IPS-18a (cell line): Measurements from ENCODE around the gene HOXD3.

Experiments used
- H3K27ac ChIP-seq: one replicate; pipeline ENCODE4 v1.5.1; 2013; ENCODE audit warnings: low read length
- H3K27me3 ChIP-seq: one replicate; pipeline ENCODE4 v1.6.1; 2013; ENCODE audit warnings: mild to moderate bottlenecking, low read length; ENCODE audit not compliant: control insufficient read depth, insufficient read depth
- H3K36me3 ChIP-seq: one replicate; pipeline ENCODE4 v1.6.1; 2013; ENCODE audit warnings: low read depth, low read length; ENCODE audit not compliant: control insufficient read depth
- H3K4me1 ChIP-seq: one replicate; pipeline ENCODE4 v1.6.1; 2013; ENCODE audit warnings: low read depth, low read length; ENCODE audit not compliant: control insufficient read depth
- H3K4me3 ChIP-seq: one replicate; pipeline ENCODE4 v1.5.1; 2013; ENCODE audit warnings: low read length
- H3K9ac ChIP-seq: one replicate; pipeline ENCODE4 v1.6.1; 2013; ENCODE audit warnings: mild to moderate bottlenecking, low read length, moderate library complexity
- H3K9me3 ChIP-seq: one replicate; pipeline ENCODE4 v1.6.1; 2013; ENCODE audit warnings: low read depth, low read length; ENCODE audit not compliant: control insufficient read depth

HOXD3 gene

DNA sequence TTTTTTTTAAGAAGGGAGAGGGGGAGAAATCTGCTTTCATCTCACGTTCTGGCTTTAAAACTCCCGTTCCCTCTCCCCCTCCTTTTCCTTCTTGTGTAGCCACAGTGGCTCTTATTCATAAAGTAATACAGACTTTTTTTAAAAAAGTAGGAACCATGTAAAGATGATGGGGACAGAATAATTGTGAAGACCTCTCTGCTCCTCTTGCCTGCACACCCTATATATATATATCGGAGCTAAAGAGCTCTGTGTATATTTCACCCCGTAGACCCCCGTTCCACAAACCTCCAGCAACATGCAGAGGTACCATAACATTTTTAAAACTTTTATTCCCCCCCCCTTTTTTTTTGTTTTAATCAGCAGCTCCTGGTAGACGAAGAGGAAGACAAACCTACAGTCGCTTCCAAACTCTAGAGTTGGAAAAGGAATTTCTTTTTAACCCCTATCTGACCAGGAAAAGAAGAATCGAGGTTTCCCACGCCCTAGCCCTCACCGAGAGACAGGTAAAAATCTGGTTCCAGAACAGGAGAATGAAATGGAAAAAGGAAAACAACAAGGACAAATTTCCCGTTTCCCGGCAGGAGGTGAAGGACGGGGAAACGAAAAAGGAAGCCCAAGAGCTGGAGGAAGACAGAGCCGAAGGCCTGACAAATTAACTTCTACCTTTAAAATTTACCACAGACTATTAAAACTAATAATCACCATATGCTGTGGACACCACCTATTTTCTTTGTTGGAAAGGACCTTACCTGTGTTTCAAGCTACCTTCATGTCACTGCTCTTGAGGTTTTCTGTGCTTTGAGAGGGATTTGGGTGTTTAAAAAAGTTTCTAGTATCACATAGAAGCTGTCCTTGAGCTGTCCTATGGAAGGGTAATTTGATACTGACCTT lies 25.9 kb upstream of the HOXD3 start:
- no peak overlapping the region for H3K27ac ChIP-seq

DNA sequence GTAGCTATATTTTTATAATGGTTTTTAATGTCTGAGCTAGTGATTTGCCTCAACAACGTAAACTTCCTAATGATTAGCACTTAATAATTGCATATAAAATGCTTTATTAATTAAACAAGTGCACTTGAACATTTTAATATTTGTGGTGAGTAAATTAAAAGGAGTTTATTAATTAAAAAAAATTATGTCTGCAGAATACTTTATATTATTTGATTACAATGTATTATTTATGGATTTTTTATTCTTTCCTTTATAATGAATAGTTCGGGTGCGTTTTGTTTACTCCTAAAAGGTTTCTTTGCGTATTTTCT lies 25.3 kb upstream of the HOXD3 start:
- H3K36me3 ChIP-seq: no peaks in the 10 kb centered on the region
- peaks cover 4% of the 10 kb centered on the region for H3K4me1 ChIP-seq
- no peak overlapping the region for H3K9ac ChIP-seq
- peaks cover 100% of the 10 kb centered on the region for H3K27me3 ChIP-seq
- no peaks in the 10 kb centered on the region for H3K9me3 ChIP-seq
- no peak overlapping the region for H3K27ac ChIP-seq
- no peak overlapping the region for H3K4me3 ChIP-seq

More for the DNA sequence above, 25.9 kb upstream of the HOXD3 start:
- H3K9ac ChIP-seq: no peak overlapping the region
- H3K9me3 ChIP-seq: no peaks in the 10 kb centered on the region
- no peak overlapping the region for H3K4me3 ChIP-seq
- peaks cover 4% of the 10 kb centered on the region for H3K4me1 ChIP-seq
- no peaks in the 10 kb centered on the region for H3K36me3 ChIP-seq
- H3K27me3 ChIP-seq: peaks cover 100% of the 10 kb centered on the region

DNA sequence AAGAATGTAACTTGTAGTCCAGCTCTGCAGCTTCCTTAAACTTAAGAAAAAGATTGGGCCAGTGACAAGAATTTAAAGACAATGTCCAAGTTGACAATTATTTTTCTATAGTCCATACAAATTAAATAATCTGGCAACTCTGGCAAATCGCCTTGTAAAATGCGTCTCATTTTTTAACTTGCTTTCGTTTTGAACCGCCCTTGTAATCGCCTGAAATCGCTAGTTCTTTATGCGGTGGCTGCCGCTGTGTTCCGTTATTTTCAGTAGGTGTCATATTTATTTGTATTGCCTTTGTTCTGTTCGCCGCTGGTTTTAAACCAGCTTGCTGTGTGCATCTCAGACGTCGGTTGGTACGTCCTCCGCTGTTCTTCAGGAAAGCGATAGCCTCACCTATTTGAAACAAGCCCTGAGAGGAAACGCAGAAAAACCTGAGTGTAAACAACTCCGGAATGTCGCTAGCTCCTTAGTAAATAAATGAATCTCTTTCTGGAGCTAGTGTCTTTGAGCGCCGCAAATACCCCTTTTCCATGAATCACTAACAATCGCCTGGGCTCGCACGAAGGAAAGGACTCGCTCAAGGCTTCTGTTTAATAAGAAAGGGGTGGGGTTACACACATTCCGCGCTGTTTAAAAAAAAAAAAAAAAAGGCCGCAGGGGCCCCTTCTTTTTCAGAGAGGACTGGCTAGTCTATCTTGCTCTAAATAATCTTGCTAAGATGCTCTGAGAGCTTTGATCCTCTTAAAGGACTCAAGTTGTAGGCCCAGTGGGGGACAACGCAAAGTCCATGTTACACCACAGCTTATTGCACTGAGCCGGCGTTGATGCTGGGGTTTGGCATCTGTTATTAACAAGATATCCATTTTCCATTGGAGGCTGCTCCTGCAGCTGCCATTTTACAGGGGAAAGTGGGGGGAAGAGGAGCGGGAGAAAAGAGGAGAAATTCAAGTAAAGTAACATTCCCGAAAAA lies 24.6 kb upstream of the HOXD3 start:
- Histone ChIP-seq H3K36me3 (no peaks in the 10 kb centered on the region), H3K27me3 (peaks cover 100% of the 10 kb centered on the region), H3K9me3 (no peaks in the 10 kb centered on the region), H3K9ac (no peak overlapping the region), H3K4me1 (peaks cover 4% of the 10 kb centered on the region), H3K27ac (no peak overlapping the region), H3K4me3 (no peak overlapping the region)

GRCh38 chr2:176133389-176133788 lies 23.7 kb upstream of the HOXD3 start:
- H3K4me1 ChIP-seq: peaks cover 3% of the 10 kb centered on the region
- H3K36me3 ChIP-seq: no peaks in the 10 kb centered on the region
- no peak overlapping the region for H3K4me3 ChIP-seq
- H3K27ac ChIP-seq: no peak overlapping the region
- H3K9me3 ChIP-seq: no peaks in the 10 kb centered on the region
- H3K27me3 ChIP-seq: peaks cover 100% of the 10 kb centered on the region
- no peak overlapping the region for H3K9ac ChIP-seq

DNA sequence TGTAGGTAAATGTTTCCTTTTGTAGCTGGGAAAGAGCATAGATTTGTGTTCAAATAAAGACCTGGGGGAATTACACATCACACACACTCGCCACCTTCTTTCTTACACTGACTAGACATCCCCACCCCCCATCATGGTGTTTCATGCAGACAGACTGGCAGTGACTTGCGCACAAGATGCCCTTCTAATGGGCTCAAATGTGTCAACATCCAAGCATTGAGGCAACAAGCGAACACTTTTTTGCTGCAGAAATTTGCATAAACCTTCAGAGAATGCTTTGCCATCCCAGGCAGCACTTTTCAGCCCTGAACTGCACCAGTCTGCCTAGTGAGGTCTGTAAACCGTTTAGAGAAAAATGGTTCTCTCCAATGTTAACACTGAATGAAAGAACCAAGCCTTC lies 23.1 kb upstream of the HOXD3 start:
- peaks cover 100% of the 10 kb centered on the region for H3K27me3 ChIP-seq

DNA sequence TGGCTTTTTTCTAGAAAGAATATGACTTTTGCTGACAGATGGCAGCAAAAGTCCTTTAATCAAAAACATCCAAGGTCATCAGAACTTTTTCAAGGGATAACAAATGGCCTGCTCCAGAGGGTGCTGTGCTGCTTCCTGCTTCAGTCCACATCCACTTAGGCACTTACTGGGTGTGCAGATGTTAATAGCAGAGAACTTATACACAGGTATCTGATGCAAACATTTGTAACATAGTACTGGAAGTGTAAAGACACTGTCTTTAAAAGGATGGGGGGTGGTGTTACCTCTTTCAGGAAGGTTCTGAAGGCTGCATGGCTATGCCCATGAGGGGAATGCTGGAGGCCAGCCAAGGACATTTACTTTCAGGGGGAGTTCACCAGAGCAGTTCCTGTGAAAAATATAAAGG lies 22.1 kb upstream of the HOXD3 start:
- H3K27ac ChIP-seq: no peak overlapping the region
- no peaks in the 10 kb centered on the region for H3K4me1 ChIP-seq
- no peaks in the 10 kb centered on the region for H3K36me3 ChIP-seq
- H3K9me3 ChIP-seq: no peaks in the 10 kb centered on the region
- H3K27me3 ChIP-seq: peaks cover 100% of the 10 kb centered on the region
- no peak overlapping the region for H3K9ac ChIP-seq
- H3K4me3 ChIP-seq: no peak overlapping the region

More for the DNA sequence above, 23.1 kb upstream of the HOXD3 start:
- Histone ChIP-seq H3K9ac (no peak overlapping the region), H3K4me1 (no peaks in the 10 kb centered on the region), H3K27ac (no peak overlapping the region), H3K36me3 (no peaks in the 10 kb centered on the region), H3K4me3 (no peak overlapping the region), H3K9me3 (no peaks in the 10 kb centered on the region)

DNA sequence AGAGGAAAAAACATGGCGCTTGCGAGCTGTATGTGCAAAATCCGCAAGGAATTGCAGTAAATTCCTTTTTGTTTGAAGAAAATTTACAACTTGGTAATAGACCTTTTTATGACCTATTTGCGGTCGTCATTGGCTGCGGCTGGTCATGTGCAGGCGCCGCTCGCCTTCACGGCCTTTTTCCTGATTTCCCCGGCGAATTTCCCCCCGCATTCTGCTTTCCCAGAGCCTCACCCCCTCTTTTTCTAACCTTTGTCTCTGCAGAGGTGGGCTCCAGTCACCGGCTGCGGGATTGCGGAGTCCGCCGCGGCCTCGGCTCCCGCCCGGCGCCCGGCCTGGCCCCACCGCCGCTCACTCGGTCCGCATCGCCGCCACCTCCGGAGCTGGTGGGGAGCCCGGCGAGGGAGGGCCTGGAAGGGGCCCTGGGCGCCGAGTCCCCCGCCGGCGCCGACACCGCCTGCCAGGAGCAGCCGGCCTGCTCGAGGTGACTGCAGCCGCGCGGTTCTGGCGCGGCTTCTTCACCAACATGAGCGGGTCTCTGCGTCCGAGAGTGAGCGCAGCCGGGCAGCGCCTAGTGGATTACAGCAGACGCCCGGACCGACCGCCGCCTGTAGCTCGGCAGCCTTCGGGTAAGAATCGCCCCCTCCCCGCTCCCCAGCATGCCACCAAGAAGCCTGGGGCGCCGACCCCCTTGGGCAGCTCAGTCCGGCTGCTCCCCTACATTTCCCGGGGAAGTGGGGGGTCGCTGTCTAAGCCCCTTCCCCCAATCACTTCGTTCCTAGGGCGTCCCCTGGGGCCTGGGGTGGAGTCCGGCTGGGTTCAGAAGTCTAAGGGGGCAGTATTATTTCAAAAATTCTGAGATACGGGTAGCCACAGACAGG lies 20.5 kb upstream of the HOXD3 start:
- no peak overlapping the region for H3K9ac ChIP-seq
- H3K4me3 ChIP-seq: peak overlapping the region; percentile 47
- no peaks in the 10 kb centered on the region for H3K9me3 ChIP-seq

GRCh38 chr2:176137252-176137580 lies 19.9 kb upstream of the HOXD3 start:
- Histone ChIP-seq H3K36me3 (no peaks in the 10 kb centered on the region), H3K4me1 (no peaks in the 10 kb centered on the region), H3K27ac (no peak overlapping the region), H3K9me3 (no peaks in the 10 kb centered on the region), H3K27me3 (peaks cover 100% of the 10 kb centered on the region), H3K4me3 (peak overlapping the region; percentile 47), H3K9ac (no peak overlapping the region)

More for the DNA sequence above, 20.5 kb upstream of the HOXD3 start:
- Histone ChIP-seq H3K36me3 (no peaks in the 10 kb centered on the region), H3K27ac (no peak overlapping the region), H3K27me3 (peaks cover 100% of the 10 kb centered on the region), H3K4me1 (no peaks in the 10 kb centered on the region)

DNA sequence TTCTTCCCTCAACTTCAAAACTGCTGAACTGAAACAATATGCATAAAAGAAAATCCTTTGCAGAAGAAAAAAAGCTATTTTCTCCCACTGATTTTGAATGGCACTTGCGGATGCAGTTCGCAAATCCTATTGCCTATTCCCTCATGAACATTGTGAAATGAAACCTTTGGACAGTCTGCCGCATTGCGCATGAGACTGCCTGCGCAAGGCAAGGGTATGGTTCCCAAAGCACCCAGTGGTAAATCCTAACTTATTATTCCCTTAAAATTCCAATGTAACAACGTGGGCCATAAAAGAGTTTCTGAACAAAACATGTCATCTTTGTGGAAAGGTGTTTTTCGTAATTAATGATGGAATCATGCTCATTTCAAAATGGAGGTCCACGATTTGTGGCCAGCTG lies 19.2 kb upstream of the HOXD3 start:
- Histone ChIP-seq H3K9ac (no peak overlapping the region), H3K9me3 (no peaks in the 10 kb centered on the region), H3K27me3 (peaks cover 100% of the 10 kb centered on the region)

DNA sequence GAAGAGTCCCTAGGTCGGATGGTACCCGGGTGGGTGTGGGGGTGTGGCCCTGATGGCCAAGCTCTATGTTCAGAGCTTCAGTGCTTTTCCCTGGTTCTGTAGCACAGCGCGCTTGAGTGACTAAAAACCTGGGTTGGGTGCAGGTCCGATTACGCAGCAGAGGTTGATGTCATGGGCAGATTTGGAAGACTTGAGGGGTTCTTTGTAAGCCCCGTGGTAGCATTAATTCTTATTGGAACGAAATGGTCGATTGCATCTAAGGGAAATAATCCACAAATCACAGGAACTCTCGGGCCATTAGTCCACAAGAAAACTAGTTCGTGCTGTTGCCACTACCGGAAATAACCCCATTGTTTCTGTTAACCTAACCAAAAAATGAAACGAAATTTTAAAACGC lies 18.6 kb upstream of the HOXD3 start:
- no peaks in the 10 kb centered on the region for H3K36me3 ChIP-seq
- no peaks in the 10 kb centered on the region for H3K9me3 ChIP-seq
- peaks cover 100% of the 10 kb centered on the region for H3K27me3 ChIP-seq
- H3K27ac ChIP-seq: no peak overlapping the region
- no peak overlapping the region for H3K9ac ChIP-seq
- no peak overlapping the region for H3K4me3 ChIP-seq
- no peaks in the 10 kb centered on the region for H3K4me1 ChIP-seq

More for the DNA sequence above, 19.2 kb upstream of the HOXD3 start:
- Histone ChIP-seq H3K4me1 (no peaks in the 10 kb centered on the region), H3K27ac (no peak overlapping the region), H3K4me3 (no peak overlapping the region), H3K36me3 (no peaks in the 10 kb centered on the region)
